GM12878 (cell line): ENCODE data around the gene RPS6KA5. TPM values are rescaled to one million over a fixed set of nuclear protein-coding genes. Genes with fewer than 3 reads are reported as not detected.

Experiments used
- ATAC-seq: fragments of 200-7000 bp; cut with Tn5 transposase; 3 replicates; pipeline ENCODE4 v1.9.1; 2020; ENCODE audit warnings: mild to moderate bottlenecking, moderate library complexity
- BruUV-seq: library from RNA; stranded (reverse); fragments of 400-500 nt; replicated peaks from 2 replicates; lab custom pipeline; 2021; lab: Mats Ljungman, UMichigan
- CTCF ChIA-PET: fragments of 300-600 bp; sonication (Branson Sonifier 250); formaldehyde crosslinking; extraction: SDS; loops from one replicate; lab custom pipeline; 2021; ENCODE audit warnings: inconsistent platforms; lab: Yijun Ruan, JAX
- POLR2A ChIA-PET: fragments of 350-600 bp; formaldehyde crosslinking; extraction: SDS; loops from one replicate; lab custom pipeline; 2021; ENCODE audit warnings: inconsistent platforms; lab: Charles Lee
- RAD21 ChIA-PET: fragments of 300-600 bp; sonication (Branson Sonifier 250); formaldehyde crosslinking; loops from one replicate; lab custom pipeline; 2023; ENCODE audit warnings: antibody characterized with exemption; ENCODE audit not compliant: unreplicated experiment; lab: Charles Lee
- SMC1A ChIA-PET: fragments of 300-600 bp; sonication (Branson Sonifier 250); formaldehyde crosslinking; loops from one replicate; lab custom pipeline; 2023; ENCODE audit not compliant: unreplicated experiment, uncharacterized antibody; lab: Charles Lee
- DNase-seq: peaks from one replicate; pipeline ENCODE4 v3.0.0-alpha.2; 2011; ENCODE audit warnings: low read depth, low spot score
- FAIRE-seq: peaks from 3 replicates; lab custom pipeline; 2011; peaks lifted over from hg19 to GRCh38; lab: Jason Lieb, UNC
- H2AFZ ChIP-seq: 2 replicates; pipeline ENCODE4 v1.6.0; 2011; ENCODE audit warnings: low read depth, low read length, control low read depth; ENCODE audit not compliant: control insufficient read depth
- H3K27ac ChIP-seq: 2 replicates; pipeline ENCODE4 v1.5.1; 2011; ENCODE audit warnings: control low read depth; ENCODE audit not compliant: control insufficient read depth, insufficient read depth
- H3K27me3 ChIP-seq, 2 experiments: replicated peaks in 1 of 2; 2 replicates each; pipeline versions ENCODE4 v1.6.0 to v1.6.1; 2011; ENCODE audit warnings: low read length in 1 of 2; ENCODE audit not compliant: control insufficient read depth in 2 of 2, insufficient read depth in 2 of 2
- H3K36me3 ChIP-seq, 2 experiments: 2 replicates each; pipeline ENCODE4 v1.5.1; 2011; ENCODE audit warnings: low read length in 1 of 2; ENCODE audit not compliant: control insufficient read depth in 2 of 2, insufficient read depth in 2 of 2
- H3K4me1 ChIP-seq: 2 replicates; pipeline ENCODE4 v1.6.1; 2011; ENCODE audit warnings: mild to moderate bottlenecking, low read length, moderate library complexity, mixed read lengths; ENCODE audit not compliant: control insufficient read depth, insufficient read depth
- H3K4me2 ChIP-seq: 2 replicates; pipeline ENCODE4 v1.6.0; 2011; ENCODE audit warnings: control low read depth; ENCODE audit not compliant: control insufficient read depth, insufficient read depth
- H3K4me3 ChIP-seq: fragments of 200-600 bp; sonication (generic); 2 replicates; pipeline ENCODE4 v1.5.1; 2016
- H3K79me2 ChIP-seq: 2 replicates; pipeline ENCODE4 v1.6.0; 2011; ENCODE audit warnings: low read length; ENCODE audit not compliant: control insufficient read depth, insufficient read depth
- H3K9ac ChIP-seq: 2 replicates; pipeline ENCODE4 v1.8.0; 2011; ENCODE audit warnings: low read length, control low read depth, mixed read lengths; ENCODE audit not compliant: control insufficient read depth, insufficient read depth
- H3K9me3 ChIP-seq: replicated peaks from 3 replicates; pipeline ENCODE4 v1.5.1; 2011; ENCODE audit warnings: mild to moderate bottlenecking, low read length; ENCODE audit not compliant: control insufficient read depth, insufficient read depth
- H4K20me1 ChIP-seq: 2 replicates; pipeline ENCODE4 v1.6.0; 2011; ENCODE audit not compliant: control insufficient read depth, insufficient read depth
- ASH2L ChIP-seq: fragments of 300-600, 200-600 bp; sonication (generic); IDR thresholded peaks from 2 replicates; pipeline ENCODE4 v1.6.1; 2017; ENCODE audit warnings: low read depth, mild to moderate bottlenecking, borderline replicate concordance
- BHLHE40 ChIP-seq, 2 experiments: fragments of 450-650 bp in 1 of 2; IDR thresholded peaks; 2 replicates each; pipeline ENCODE4 v1.6.1; 2011 to 2017; ENCODE audit warnings: low read depth in 2 of 2, borderline replicate concordance in 1 of 2, improper control_type of control experiment in 1 of 2, low read length in 1 of 2, mild to moderate bottlenecking in 1 of 2
- CBX5 ChIP-seq: sonication (generic); IDR thresholded peaks from 2 replicates; pipeline ENCODE4 v1.6.1; 2016; ENCODE audit warnings: low read depth, moderate library complexity, mild to moderate bottlenecking, inconsistent platforms
- FOXM1 ChIP-seq: IDR thresholded peaks from 2 replicates; pipeline ENCODE4 v1.6.1; 2012; ENCODE audit warnings: low read depth, mild to moderate bottlenecking, inconsistent platforms, low read length, moderate library complexity
- KDM1A ChIP-seq: fragments of 200-600 bp; sonication (generic); IDR thresholded peaks from 2 replicates; pipeline ENCODE4 v1.6.1; 2016; ENCODE audit warnings: borderline replicate concordance
- NR2C1 ChIP-seq: fragments of 450-650 bp; IDR thresholded peaks from 2 replicates; pipeline ENCODE4 v1.6.1; 2017; ENCODE audit warnings: antibody characterized with exemption, mild to moderate bottlenecking, moderate library complexity
- SIX5 ChIP-seq: IDR thresholded peaks from 2 replicates; pipeline ENCODE4 v1.6.1; 2011; ENCODE audit warnings: mild to moderate bottlenecking, low read depth, low read length, moderate library complexity; ENCODE audit not compliant: severe bottlenecking
- STAT1 ChIP-seq: fragments of 450-650 bp; conservative IDR thresholded peaks from 2 replicates; pipeline ENCODE4 v1.6.1; 2014; ENCODE audit warnings: antibody characterized with exemption, mild to moderate bottlenecking
- ZBTB33 ChIP-seq: fragments of 450-650 bp; IDR thresholded peaks from 2 replicates; pipeline ENCODE4 v1.6.1; 2017; ENCODE audit warnings: mild to moderate bottlenecking
- ZNF207 ChIP-seq: fragments of 450-650 bp; IDR thresholded peaks from 2 replicates; pipeline ENCODE4 v1.6.1; 2014; ENCODE audit warnings: antibody characterized with exemption, mild to moderate bottlenecking, borderline replicate concordance
- ZNF384 ChIP-seq: IDR thresholded peaks from 2 replicates; pipeline ENCODE4 v1.6.1; 2012; ENCODE audit warnings: low read depth, mild to moderate bottlenecking, low read length, improper control_type of control experiment, borderline replicate concordance
- WGBS: methylation state at CpG from one replicate; pipeline ENCODE4 v1.1.6; 2016; ENCODE audit warnings: low lambda C conversion rate; ENCODE audit not compliant: insufficient replicate concordance, insufficient coverage; ENCODE audit errors: missing lambda C conversion rate; 5-methylcytosine and 5-hydroxymethylcytosine counted together
- in situ Hi-C: fragments of 300-500 bp; cut with MboI; formaldehyde crosslinking; loops from 9 replicates; pipeline ENCODE4 v1.14.3; 2018; ENCODE audit warnings: mixed read lengths
- intact Hi-C: fragments of 100-400 bp; cut with micrococcal nuclease; formaldehyde crosslinking; loops from one replicate; pipeline ENCODE4 v1.14.2; 2022; ENCODE audit not compliant: unreplicated experiment
- polyA plus RNA-seq, 11 experiments: library from polyadenylated mRNA; depleted of rRNA in 4 of 11; unstranded in 6 of 11; stranded (reverse) in 5 of 11; fragments of >200 nt; fragmentation: Nextera tagmentation in 4 of 11; fragmentation: Illumina TruSeq in 1 of 11; extraction: Ambion mirVana in 4 of 11; extraction: Trizol in 1 of 11; gene quantifications; 1 replicate in 1 of 11; 2 replicates in 10 of 11; pipeline versions ENCODE4 v1.2.1 to v1.2.3, GENCODE V29; 2011 to 2016; ENCODE audit warnings: inconsistent platforms in 2 of 11, missing spikeins in 2 of 11, low read depth in 1 of 11
- total RNA-seq, 4 experiments: library from RNA; depleted of rRNA in 3 of 4; stranded (reverse); fragments of >200 nt in 3 of 4; fragmentation: Illumina TruSeq in 1 of 4; extraction: Trizol in 1 of 4; gene quantifications; 2 replicates each; pipeline versions ENCODE4 v1.2.1 to v1.2.3, GENCODE V29; 2013 to 2021
- TF ChIP-seq, protein P1 (sequence below): IDR thresholded peaks from 2 replicates; pipeline ENCODE4 v1.6.1; 2011; ENCODE audit warnings: borderline replicate concordance, low read depth, mild to moderate bottlenecking, moderate library complexity, mixed read lengths, low read length; ENCODE audit not compliant: insufficient read depth; ENCODE audit errors: extremely low read length

RPS6KA5 gene
- total and polyA plus RNA-seq, 10 of the 15 experiments (the other 5 are each of a cell fraction or from before 2014, with no cell fraction given): 1.4 to 7.0 (median 3.7) TPM

GRCh38 chr14:90922141-90922540, 138.3 kb downstream of the RPS6KA5 start:
- Histone ChIP-seq H3K4me3 (no peak overlapping the region), H3K9ac (no peak overlapping the region), H3K4me2 (no peak overlapping the region), H2AFZ (no peak overlapping the region), H3K36me3 (no peaks in the 10 kb centered on the region), H3K79me2 (no peaks in the 10 kb centered on the region), H3K4me1 (no peaks in the 10 kb centered on the region), H3K27ac (no peak overlapping the region), H3K27me3 (no peaks in the 10 kb centered on the region), H3K9me3 (no peaks in the 10 kb centered on the region), H4K20me1 (no peaks in the 10 kb centered on the region)
- ChIA-PET SMC1A (interaction anchor here (0.7 to 1.6 kb wide), 4 partner anchors 9 to 72 kb away, joined by 3 to 4 read pairs (median 4); no protein-coding TSS in a partner anchor), POLR2A (no interaction called here), CTCF (interaction anchor here (1.2 to 1.6 kb wide), 2 partner anchors 19 to 251 kb away, joined by 3 read pairs; no protein-coding TSS in a partner anchor), RAD21 (no interaction called here)
- intact Hi-C loops (no loop called here), in situ Hi-C loops (no loop called here)
- 88% methylated on average over 4 of the region's 4 CpGs for WGBS
- ATAC-seq (no peak), DNase-seq (no peak), FAIRE-seq (no peak)
- BruUV-seq: no TSS peak
- no peak for TF ChIP-seq ZNF384
- TF ChIP-seq CBX5: no peak
- TF ChIP-seq ZBTB33: no peak

DNA sequence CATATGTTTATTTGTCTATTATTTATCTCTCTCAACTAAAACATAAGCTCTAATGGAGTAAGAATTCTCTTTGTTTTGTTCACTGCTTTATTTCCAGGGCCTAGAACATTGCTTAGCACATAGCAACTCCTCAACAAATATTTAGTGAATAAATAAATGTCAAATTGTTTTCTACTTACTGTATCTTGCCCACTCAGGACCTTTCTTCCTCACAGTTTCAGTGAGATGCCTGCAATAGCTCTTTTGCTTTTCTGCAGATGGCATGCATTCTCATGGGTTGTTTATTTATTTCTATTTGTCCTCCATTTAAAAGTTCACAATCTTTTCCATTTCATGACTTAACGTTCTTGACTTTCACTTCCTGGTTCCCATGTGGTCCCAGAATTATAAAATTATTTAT, 149.3 kb downstream of the RPS6KA5 start:
- FAIRE-seq: peak; percentile 13
- no peak overlapping the region for H2AFZ ChIP-seq
- CTCF ChIA-PET: interaction anchor here (0.7 to 1.2 kb wide), 4 partner anchors 8 to 262 kb away, joined by 3 to 4 read pairs (median 3); no protein-coding TSS in a partner anchor
- H3K4me2 ChIP-seq: no peak overlapping the region
- no peak overlapping the region for H3K4me3 ChIP-seq
- H4K20me1 ChIP-seq: no peaks in the 10 kb centered on the region
- no peak for ATAC-seq
- no peaks in the 10 kb centered on the region for H3K27me3 ChIP-seq
- no peak for DNase-seq
- no peak overlapping the region for H3K9ac ChIP-seq
- H3K27ac ChIP-seq: no peak overlapping the region
- H3K9me3 ChIP-seq: no peaks in the 10 kb centered on the region
- in situ Hi-C loops: no loop called here
- BruUV-seq: no TSS peak
- WGBS: 0% methylated on average over 1 of the region's 1 CpG
- SMC1A ChIA-PET: interaction anchor here (1.1 to 1.3 kb wide), 2 partner anchors 19 to 92 kb away, joined by 4 read pairs; no protein-coding TSS in a partner anchor
- RAD21 ChIA-PET: no interaction called here
- TF ChIP-seq, protein P1, sequence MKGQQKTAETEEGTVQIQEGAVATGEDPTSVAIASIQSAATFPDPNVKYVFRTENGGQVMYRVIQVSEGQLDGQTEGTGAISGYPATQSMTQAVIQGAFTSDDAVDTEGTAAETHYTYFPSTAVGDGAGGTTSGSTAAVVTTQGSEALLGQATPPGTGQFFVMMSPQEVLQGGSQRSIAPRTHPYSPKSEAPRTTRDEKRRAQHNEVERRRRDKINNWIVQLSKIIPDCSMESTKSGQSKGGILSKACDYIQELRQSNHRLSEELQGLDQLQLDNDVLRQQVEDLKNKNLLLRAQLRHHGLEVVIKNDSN: no peak
- no peak for TF ChIP-seq SIX5
- no peak for TF ChIP-seq FOXM1
- TF ChIP-seq ZNF207: no peak
- TF ChIP-seq BHLHE40 (IDR thresholded peaks at IDR 0.05; ENCODE audit: borderline replicate concordance in 1 of 2, low read depth in 2 of 2, low read length in 1 of 2): no peak
- no peak for TF ChIP-seq NR2C1
- TF ChIP-seq KDM1A: no peak
- no peak for TF ChIP-seq STAT1
- TF ChIP-seq ASH2L: no peak
- H3K79me2 ChIP-seq: no peaks in the 10 kb centered on the region
- H3K36me3 ChIP-seq: no peaks in the 10 kb centered on the region
- H3K4me1 ChIP-seq: peaks cover under 1% of the 10 kb centered on the region; the same call in 1 of the 2 replicates
- intact Hi-C loops: no loop called here
- POLR2A ChIA-PET: no interaction called here
